ENCODE data around the gene ECI1.

Gene ECI1

GRCh38 chr16:2233046-2233775 lies 18.2 kb downstream of the ECI1 start:
- no peak for DNase-seq

- no peak for DNase-seq
Measured at GRCh38 chr16:2232094-2232990, 19.0 kb downstream of the ECI1 start.

GRCh38 chr16:2231016-2231931 lies 20.1 kb downstream of the ECI1 start:
- DNase-seq: no peak

DNA sequence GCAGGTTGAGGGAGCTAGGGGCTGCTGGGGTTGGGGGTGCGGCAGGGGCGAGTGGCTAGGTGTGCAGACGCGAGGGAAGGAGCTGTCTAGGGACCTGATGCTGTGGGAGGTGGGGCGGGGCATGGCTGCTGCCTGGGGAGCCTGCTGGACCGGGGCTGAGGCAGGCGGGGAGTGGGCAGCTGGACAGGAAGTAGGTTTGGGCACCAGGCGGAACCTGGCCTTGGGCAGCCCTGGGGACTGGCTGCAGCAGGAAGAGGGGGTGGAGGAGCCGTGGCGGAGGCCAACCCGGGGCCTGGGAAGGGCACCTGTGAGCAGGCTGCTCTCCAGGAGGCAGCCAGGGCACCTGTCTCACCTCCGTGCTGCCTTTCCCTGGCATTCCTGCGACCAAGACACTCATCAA lies 21.0 kb downstream of the ECI1 start:
- DNase-seq: no peak

DNA sequence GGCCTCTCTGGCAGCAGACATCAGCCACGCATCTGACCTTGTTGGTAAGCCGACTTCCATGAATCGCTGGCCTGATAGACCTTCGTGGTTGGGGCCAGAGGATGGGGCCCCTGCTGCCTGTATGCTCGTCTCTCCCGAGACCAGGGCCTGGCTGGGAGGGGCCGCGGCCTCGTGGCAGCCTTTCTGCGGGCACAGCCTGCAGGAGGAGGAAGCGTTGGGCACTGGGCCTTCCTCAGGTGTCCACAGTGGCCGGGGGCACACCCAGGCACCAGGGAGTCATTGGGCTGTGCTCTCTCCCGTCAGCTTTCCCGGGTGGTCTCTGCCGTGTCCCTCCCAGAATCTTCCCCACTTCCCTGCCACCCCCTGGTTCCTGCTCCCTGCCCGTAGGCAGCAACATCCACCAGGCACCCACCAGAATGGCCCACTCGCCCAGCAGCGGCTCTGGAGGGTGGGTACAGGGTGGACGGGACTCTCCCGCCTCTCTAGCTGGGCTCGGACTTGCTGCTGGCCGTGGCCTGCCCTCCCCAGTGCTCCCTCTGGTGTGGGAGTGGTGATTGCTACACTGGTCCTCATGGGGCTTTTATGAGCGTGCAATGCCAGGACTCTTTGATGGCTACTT lies 21.6 kb downstream of the ECI1 start:
- no peak for DNase-seq

- no peak for DNase-seq
Measured at GRCh38 chr16:2229091-2229490, 22.3 kb downstream of the ECI1 start.

DNA sequence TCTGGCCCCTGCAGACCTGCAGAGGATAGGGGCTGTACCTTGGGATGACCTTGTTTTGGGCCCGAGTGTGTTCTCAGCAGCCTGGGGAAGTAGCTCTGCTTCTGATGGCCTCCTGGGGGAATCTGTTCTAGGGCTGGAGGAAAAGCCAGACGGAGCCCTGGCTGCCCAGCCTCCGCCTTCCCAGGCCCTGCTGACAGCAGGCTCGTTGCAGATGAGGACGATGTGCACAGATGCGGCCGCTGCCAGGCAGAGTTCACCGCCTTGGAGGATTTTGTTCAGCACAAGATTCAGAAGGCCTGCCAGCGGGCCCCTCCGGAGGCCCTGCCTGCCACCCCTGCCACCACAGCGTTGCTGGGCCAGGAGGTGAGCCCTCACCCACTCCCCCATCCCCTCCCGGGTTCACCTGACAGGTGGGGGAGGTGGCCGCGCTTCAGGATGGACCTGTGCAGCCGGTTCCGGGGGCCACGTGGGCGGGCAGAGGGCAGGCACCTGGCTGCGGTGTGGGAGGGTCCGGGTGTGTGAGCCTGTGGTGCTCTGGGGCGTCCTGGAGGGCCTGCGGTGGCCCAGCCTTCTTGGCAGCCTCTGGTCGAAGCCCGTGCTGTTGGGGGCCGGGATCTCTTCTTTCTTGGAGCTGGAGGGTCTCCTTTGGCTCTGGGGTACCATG lies 23.1 kb downstream of the ECI1 start:
- DNase-seq: no peak

GRCh38 chr16:2226918-2227317 lies 24.5 kb downstream of the ECI1 start:
- DNase-seq: no peak

DNA sequence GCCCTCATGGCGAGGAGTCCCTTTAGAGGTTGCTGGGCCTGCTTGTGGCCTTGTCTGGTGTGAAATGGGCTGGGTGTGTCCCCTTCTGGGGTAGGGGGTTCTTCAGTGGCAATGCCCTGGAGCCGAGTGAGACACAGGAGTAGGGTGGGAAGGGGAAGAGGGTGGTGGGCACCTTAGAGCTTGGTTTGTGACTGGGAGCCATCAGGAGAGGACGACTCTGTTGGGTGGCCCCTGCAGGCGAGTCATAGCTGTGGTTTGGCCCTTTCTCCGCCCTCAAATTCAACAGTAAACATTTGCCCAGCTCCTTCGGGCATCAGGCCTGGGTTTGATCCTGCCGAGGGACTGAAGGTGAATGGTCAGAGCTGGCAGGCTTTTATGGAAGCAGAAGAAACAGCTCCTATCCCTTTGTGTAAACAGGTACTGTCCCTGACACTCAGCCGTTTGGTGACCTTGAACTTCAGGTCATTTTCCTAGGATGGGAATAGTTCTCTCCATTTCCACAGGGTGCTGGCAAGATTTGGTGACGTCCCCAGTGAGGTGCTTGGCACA lies 25.1 kb downstream of the ECI1 start:
- DNase-seq: no peak

DNA sequence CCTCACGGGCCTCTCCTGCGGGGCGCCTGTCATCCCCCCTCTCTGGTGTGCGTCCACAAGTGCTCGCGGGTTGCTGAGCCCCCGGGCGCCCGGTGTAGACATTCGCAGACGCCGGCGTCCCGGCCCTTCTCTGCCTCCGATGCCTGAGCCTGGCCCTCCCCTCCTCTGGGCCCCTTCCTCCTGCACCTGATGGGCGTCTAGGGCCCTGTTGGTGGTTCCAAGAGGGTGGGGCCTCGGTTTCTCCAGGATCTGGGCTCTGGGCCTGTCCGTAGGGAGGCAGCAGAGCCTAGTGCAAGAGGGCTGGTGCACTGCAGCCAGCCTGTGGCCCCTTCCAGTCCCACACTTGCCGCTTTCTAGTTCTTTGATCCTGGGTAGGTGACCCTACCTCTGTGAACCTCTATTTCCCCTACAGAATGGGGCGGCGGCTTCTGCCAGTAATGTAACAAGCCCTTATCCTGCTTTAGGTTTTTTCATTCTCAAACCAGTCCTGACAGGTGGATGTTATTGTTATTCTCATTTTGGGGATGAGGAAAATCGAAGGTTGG lies 27.4 kb downstream of the ECI1 start:
- peak; percentile 28 for DNase-seq

- DNase-seq: peak; percentile 100
Measured at GRCh38 chr16:2223221-2223941, 28.0 kb downstream of the ECI1 start, which contains the start of gene E4F1. Gene E4F1 (plus strand): TSS chr16:2223591. CDS start chr16:2223614, 23 bp downstream.

DNA sequence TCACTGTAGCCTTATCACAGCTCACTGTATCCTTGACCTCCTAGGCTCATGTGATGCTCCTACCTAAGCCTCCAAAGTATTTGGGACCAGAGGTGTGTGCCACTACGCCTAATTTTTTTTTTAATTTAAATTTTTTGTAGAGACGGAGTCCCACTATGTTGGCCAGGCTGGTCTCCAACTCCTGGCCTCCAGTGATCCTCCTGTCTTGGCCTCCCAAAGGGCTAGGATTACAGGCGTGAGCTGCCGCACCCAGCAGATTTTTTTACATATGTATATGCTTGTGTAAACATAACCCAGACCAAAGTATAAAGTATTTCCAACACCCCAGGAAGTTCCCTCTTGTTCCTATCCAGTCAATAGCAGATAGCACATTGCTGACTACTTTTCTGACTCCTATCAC lies 35.1 kb downstream of the ECI1 start:
- no peak for DNase-seq

DNA sequence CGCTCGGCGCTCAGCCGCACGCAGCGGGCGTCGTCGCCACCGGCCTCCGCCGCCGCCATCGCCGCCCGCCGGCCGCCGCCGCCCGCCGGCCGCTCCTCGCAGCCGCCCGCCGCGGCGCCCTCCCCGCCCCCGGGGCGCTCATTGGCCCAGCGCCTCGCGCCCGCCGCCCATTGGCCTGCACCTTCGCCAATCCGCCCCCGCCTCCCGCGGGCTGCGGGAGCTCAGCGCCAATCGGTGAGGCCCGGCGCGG lies 36.7 kb downstream of the ECI1 start, which contains the start of gene PGP:
PGP (minus strand) TSS at position 122 of the 250 bp plus-strand sequence; CDS start at position 59, 63 bp downstream.
- DNase-seq: no peak

DNA sequence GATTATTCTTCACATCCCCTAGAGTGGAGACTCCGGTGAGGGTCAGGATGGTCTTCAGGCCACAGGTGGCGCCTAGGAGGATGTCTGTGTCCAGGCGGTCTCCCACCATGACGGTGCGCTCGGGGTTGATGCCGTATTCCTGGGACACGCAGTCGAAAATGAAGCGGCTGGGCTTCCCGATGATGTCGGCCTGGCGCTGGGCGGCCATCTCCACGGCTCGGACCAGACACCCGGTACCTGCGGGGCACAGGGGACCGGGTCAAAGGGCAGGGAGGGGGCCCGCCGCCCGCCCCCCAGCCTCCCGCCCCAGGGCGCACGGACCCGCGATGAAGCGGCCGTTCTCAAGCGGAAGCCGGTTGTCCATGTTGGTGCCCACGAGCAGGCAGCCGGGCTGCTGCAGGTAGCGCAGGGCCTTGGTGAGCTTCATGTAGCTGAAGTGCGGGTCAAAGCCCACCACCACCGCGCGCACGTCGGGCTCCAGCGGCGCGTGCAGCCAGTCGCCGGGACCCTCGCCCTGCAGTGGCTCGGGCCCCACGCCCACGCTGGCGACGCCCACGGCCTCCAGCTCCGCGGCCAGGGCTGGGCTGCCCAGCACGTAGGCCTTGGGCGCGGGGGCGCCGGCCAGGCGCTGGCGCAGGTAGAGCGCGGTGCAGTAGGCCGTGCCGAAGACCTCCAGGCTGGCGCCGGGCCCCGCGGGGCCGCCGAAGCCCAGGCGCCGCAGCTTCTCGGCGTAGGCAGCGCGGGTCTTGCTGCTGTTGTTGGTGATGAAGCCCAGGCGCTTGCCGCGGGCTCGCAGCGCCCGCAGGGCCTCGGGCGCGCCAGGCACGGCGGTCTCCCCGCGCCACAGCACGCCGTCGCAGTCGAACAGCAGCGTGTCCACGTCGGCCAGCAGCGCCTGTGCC lies 37.3 kb downstream of the ECI1 start:
- DNase-seq: peak; percentile 13

- DNase-seq: no peak
Measured at GRCh38 chr16:2212362-2213324, 38.7 kb downstream of the ECI1 start.

GRCh38 chr16:2211923-2212347 lies 39.5 kb downstream of the ECI1 start:
- no peak for DNase-seq

DNA sequence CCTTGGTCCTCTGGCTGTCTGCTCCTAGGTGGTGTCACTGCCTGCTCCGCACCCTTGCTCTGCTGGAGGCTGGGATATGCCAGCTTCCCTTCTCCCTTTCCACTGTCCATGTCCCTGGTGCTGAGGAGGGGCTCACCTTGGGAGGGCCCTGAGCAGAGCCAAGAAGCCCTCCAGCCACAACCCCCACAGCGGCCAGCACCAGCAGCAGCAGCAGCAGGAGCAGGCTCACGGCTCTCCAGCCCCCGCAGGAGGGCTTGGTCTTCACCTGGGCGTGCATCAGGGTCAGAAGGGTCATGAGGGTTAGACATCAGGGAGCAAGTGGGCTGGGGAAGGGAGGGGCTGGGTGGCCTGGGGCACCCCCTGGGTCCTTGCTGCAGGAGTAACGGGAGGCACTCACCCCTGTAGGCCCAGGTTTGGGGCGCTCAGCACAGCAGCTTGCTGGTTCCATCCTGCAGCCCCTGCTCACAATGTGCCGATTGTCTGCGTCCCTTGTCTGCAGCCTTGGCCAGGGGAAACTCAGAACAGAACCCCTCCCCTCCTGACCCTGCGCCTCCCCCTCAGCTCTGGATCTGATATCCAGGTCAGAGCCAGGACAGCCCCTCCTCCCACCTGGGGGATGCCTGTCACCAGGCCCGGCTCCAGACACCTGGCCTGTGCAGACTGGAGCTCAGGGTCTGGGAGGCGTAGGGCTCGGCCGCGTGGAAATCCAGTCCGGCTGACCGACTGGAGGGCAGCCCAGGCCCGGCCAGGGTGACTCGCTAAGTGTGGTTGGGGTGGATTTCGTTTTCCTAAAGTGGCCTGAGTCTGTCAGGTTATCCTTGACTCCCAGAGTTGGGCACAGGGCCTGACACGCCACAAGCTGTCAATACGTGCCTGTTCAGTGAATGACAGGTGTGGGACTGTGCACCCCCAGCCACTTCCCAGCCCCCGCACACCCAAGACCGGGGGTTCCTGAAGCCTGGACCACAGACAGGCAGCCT lies 40.7 kb downstream of the ECI1 start, which contains the start of gene BRICD5:
BRICD5 (minus strand) TSS at position 478 of the 980 bp plus-strand sequence; CDS start at position 448, 30 bp downstream.
- no peak for DNase-seq

Measured in activated naive CD4-positive, alpha-beta T cell treated with Interleukin-2 at 50 U/mL for 16 hours (primary cell).